Measurements from ENCODE around the gene POTEF.
"Not testable (repeated sequence)": the region's sequence is repeated elsewhere in the genome, so short reads cannot be mapped to it uniquely, and the experiment has no call there.

DNA sequence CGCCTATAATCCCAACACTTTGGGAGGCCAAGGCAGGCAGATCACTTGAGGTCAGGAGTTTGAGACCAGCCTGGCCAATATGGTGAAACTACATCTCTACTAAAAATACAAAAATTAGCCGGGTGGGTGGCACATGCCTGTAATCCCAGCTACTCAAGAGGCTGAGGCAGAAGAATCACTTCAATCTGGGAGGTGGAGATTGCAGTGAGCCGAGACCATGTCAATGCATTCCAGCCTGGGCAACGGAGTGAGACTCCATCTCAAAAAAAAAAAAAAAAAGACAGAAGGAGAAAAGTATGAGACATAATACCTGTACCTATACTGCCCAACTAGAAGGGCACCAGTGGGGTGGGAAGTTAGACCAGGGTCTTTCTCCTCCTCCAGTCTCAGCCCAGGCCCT is 30.4 kb upstream of the POTEF start:
- not testable (repeated sequence) for TF ChIP-seq PHF8 (IDR thresholded peaks at IDR 0.05; ENCODE audit: borderline replicate concordance, low read depth); POLR2A (IDR thresholded peaks at IDR 0.05; ENCODE audit: low read length); RNF2 (IDR thresholded peaks at IDR 0.05; ENCODE audit: borderline replicate concordance, low read depth); NFE2L2 (conservative IDR thresholded peaks at IDR 0.05; ENCODE audit: low read length); SMC3 (IDR thresholded peaks at IDR 0.05); CEBPB (IDR thresholded peaks at IDR 0.05); HOXA7 (CRISPR knock-in tag; IDR thresholded peaks at IDR 0.05); MAZ (IDR thresholded peaks at IDR 0.05; ENCODE audit: borderline replicate concordance, low read depth, low read length)
- TF ChIP-seq, protein P1, sequence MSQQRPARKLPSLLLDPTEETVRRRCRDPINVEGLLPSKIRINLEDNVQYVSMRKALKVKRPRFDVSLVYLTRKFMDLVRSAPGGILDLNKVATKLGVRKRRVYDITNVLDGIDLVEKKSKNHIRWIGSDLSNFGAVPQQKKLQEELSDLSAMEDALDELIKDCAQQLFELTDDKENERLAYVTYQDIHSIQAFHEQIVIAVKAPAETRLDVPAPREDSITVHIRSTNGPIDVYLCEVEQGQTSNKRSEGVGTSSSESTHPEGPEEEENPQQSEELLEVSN (IDR thresholded peaks at IDR 0.05; ENCODE audit: borderline replicate concordance, low read depth): not testable (repeated sequence)
- TF ChIP-seq, protein P2, sequence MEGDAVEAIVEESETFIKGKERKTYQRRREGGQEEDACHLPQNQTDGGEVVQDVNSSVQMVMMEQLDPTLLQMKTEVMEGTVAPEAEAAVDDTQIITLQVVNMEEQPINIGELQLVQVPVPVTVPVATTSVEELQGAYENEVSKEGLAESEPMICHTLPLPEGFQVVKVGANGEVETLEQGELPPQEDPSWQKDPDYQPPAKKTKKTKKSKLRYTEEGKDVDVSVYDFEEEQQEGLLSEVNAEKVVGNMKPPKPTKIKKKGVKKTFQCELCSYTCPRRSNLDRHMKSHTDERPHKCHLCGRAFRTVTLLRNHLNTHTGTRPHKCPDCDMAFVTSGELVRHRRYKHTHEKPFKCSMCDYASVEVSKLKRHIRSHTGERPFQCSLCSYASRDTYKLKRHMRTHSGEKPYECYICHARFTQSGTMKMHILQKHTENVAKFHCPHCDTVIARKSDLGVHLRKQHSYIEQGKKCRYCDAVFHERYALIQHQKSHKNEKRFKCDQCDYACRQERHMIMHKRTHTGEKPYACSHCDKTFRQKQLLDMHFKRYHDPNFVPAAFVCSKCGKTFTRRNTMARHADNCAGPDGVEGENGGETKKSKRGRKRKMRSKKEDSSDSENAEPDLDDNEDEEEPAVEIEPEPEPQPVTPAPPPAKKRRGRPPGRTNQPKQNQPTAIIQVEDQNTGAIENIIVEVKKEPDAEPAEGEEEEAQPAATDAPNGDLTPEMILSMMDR (IDR thresholded peaks at IDR 0.05): not testable (repeated sequence)
- TF ChIP-seq, protein P3, sequence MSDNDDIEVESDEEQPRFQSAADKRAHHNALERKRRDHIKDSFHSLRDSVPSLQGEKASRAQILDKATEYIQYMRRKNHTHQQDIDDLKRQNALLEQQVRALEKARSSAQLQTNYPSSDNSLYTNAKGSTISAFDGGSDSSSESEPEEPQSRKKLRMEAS (IDR thresholded peaks at IDR 0.05): not testable (repeated sequence)

Measured in A549 (cell line).